Adrenal gland (tissue), 5 donors: ENCODE results near the gene NBAS.

Experiments
- POLR2A ChIP-seq, 2 donors: fragments of 450-650 bp; IDR thresholded peaks; one replicate each; pipeline ENCODE4 v1.6.1; 2017; ENCODE audit warnings: antibody characterized with exemption in 2 of 2, mild to moderate bottlenecking in 2 of 2, moderate library complexity in 1 of 2
- TF ChIP-seq, protein P1 (sequence below), 6 experiments: fragments of 450-650 bp in 4 of 6; fragments of 200-600 bp in 2 of 6; sonication (generic) in 1 of 6; IDR thresholded peaks; 1 replicate in 5 of 6; 2 replicates in 1 of 6; pipeline versions ENCODE4 v1.5.1 to v1.8.0; 2016 to 2021; ENCODE audit warnings: antibody characterized with exemption in 6 of 6, mild to moderate bottlenecking in 2 of 6, moderate library complexity in 1 of 6
- donor health status: DM: no; HTN: no; CAD: no.

- TF ChIP-seq, protein P1, sequence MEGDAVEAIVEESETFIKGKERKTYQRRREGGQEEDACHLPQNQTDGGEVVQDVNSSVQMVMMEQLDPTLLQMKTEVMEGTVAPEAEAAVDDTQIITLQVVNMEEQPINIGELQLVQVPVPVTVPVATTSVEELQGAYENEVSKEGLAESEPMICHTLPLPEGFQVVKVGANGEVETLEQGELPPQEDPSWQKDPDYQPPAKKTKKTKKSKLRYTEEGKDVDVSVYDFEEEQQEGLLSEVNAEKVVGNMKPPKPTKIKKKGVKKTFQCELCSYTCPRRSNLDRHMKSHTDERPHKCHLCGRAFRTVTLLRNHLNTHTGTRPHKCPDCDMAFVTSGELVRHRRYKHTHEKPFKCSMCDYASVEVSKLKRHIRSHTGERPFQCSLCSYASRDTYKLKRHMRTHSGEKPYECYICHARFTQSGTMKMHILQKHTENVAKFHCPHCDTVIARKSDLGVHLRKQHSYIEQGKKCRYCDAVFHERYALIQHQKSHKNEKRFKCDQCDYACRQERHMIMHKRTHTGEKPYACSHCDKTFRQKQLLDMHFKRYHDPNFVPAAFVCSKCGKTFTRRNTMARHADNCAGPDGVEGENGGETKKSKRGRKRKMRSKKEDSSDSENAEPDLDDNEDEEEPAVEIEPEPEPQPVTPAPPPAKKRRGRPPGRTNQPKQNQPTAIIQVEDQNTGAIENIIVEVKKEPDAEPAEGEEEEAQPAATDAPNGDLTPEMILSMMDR (IDR thresholded peaks at IDR 0.05): no peak
- no peak for TF ChIP-seq POLR2A (IDR thresholded peaks at IDR 0.05)
Observed at GRCh38 chr2:15610430-15610952, 49.4 kb upstream of the NBAS start.
